Glutamatergic neuron (in vitro differentiated cells): ENCODE measurements around the gene MRM2. TPM values are rescaled to one million over a fixed set of nuclear protein-coding genes. Genes with fewer than 3 reads are reported as not detected.
A peak's percentile ranks its signal among the peaks of the same experiment; 100 is the strongest.

ENCODE experiments used
- DNase-seq: peaks from one replicate; pipeline ENCODE4 v3.0.0; 2022
- H3K27ac Mint-ChIP-seq: one replicate; pipeline ENCODE4 v1.8.0; 2020; ENCODE audit warnings: mild to moderate bottlenecking, mixed read lengths, inconsistent platforms; ENCODE audit not compliant: unreplicated experiment
- H3K27me3 Mint-ChIP-seq: one replicate; pipeline ENCODE4 v1.8.0; 2020; ENCODE audit warnings: mild to moderate bottlenecking, moderate library complexity, mixed read lengths, inconsistent platforms; ENCODE audit not compliant: unreplicated experiment
- H3K36me3 Mint-ChIP-seq: one replicate; pipeline ENCODE4 v1.8.0; 2020; ENCODE audit warnings: mild to moderate bottlenecking, mixed read lengths, inconsistent platforms; ENCODE audit not compliant: unreplicated experiment
- H3K4me1 Mint-ChIP-seq: one replicate; pipeline ENCODE4 v1.8.0; 2020; ENCODE audit warnings: mild to moderate bottlenecking, low read depth, mixed read lengths, inconsistent platforms; ENCODE audit not compliant: unreplicated experiment
- H3K4me3 Mint-ChIP-seq: one replicate; pipeline ENCODE4 v1.8.0; 2020; ENCODE audit warnings: mild to moderate bottlenecking, mixed read lengths, inconsistent platforms; ENCODE audit not compliant: unreplicated experiment
- H3K9me3 Mint-ChIP-seq: one replicate; pipeline ENCODE4 v1.8.0; 2020; ENCODE audit warnings: mild to moderate bottlenecking, moderate library complexity, mixed read lengths, inconsistent platforms; ENCODE audit not compliant: unreplicated experiment
- CTCF ChIP-seq: fragments of 200-600 bp; sonication (generic); IDR thresholded peaks from one replicate; pipeline ENCODE4 v1.5.0; 2021; ENCODE audit not compliant: partially characterized antibody, unreplicated experiment
- total RNA-seq: library from RNA; stranded (reverse); fragmentation: NEBNext Ultra II Directional; extraction: Animal tissue kit (Norgen Biotek cat#: 25700); gene quantifications from one replicate; pipeline ENCODE4 v1.2.1, GENCODE V29; 2021; ENCODE audit not compliant: unreplicated experiment

The MRM2 gene
- total RNA-seq, 1 donor from 2014 or later = 28.1 TPM

DNA sequence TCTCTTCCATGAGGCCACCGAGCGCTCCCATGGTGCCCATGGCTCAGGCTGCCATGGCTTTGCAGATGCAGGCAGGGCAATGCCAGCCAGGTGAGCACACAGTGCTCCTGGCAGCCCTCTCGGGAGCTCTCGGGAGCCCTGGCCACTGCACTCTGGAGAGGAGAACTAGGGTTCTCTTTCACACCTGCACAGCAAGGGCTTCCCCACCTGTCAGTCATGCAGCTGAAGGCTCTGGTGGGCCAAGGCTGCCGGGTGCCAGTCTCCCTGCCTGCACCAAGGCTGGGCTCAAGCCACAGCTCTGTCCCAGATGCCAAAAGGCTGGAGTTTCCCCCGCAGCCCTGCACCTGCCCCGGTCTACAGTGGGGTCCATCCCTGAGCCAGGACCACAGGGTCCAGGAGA lies 32.7 kb upstream of the MRM2 start:
- peaks cover under 1% of the 10 kb centered on the region for H3K4me1 Mint-ChIP-seq
- no peak overlapping the region for H3K4me3 Mint-ChIP-seq
- H3K27me3 Mint-ChIP-seq = peaks cover 2% of the 10 kb centered on the region
- DNase-seq = no peak
- TF ChIP-seq CTCF = no peak
- H3K9me3 Mint-ChIP-seq = peaks cover 2% of the 10 kb centered on the region
- no peaks in the 10 kb centered on the region for H3K36me3 Mint-ChIP-seq
- H3K27ac Mint-ChIP-seq = no peak overlapping the region

GRCh38 chr7:2273866-2274265 lies 31.9 kb upstream of the MRM2 start:
- no peak overlapping the region for H3K4me3 Mint-ChIP-seq
- no peak for DNase-seq
- TF ChIP-seq CTCF = no peak
- H3K9me3 Mint-ChIP-seq = peaks cover 3% of the 10 kb centered on the region
- H3K4me1 Mint-ChIP-seq = peaks cover 4% of the 10 kb centered on the region
- no peaks in the 10 kb centered on the region for H3K36me3 Mint-ChIP-seq
- H3K27ac Mint-ChIP-seq = no peak overlapping the region
- no peaks in the 10 kb centered on the region for H3K27me3 Mint-ChIP-seq

- peaks cover 3% of the 10 kb centered on the region for H3K9me3 Mint-ChIP-seq
- no peak for TF ChIP-seq CTCF
- DNase-seq = no peak
- peaks cover 4% of the 10 kb centered on the region for H3K4me1 Mint-ChIP-seq
- H3K4me3 Mint-ChIP-seq = no peak overlapping the region
- no peaks in the 10 kb centered on the region for H3K36me3 Mint-ChIP-seq
- no peaks in the 10 kb centered on the region for H3K27me3 Mint-ChIP-seq
- H3K27ac Mint-ChIP-seq = no peak overlapping the region
These were observed 30.0 kb upstream of the MRM2 start for GRCh38 chr7:2272031-2272430.

GRCh38 chr7:2271273-2272026 lies 29.4 kb upstream of the MRM2 start:
- Mint-ChIP-seq H3K4me1 (peaks cover 4% of the 10 kb centered on the region), H3K27me3 (no peaks in the 10 kb centered on the region), H3K9me3 (peaks cover 3% of the 10 kb centered on the region), H3K27ac (no peak overlapping the region), H3K36me3 (no peaks in the 10 kb centered on the region), H3K4me3 (peak overlapping the region; percentile 34)
- no peak for TF ChIP-seq CTCF
- DNase-seq = no peak

- Mint-ChIP-seq H3K36me3 (no peaks in the 10 kb centered on the region), H3K4me3 (no peak overlapping the region), H3K27ac (no peak overlapping the region), H3K4me1 (peaks cover 4% of the 10 kb centered on the region), H3K9me3 (peaks cover 2% of the 10 kb centered on the region), H3K27me3 (no peaks in the 10 kb centered on the region)
- no peak for TF ChIP-seq CTCF
- DNase-seq = no peak
These were observed 28.5 kb upstream of the MRM2 start for GRCh38 chr7:2270495-2270894.
